IPS-20b (cell line): ENCODE data around the gene NFATC2.

ENCODE experiments used
- H3K27ac ChIP-seq: one replicate; pipeline ENCODE4 v1.5.1; 2013; ENCODE audit warnings: low read length
- H3K27me3 ChIP-seq: 2 replicates; pipeline ENCODE4 v1.6.1; 2013; ENCODE audit warnings: mild to moderate bottlenecking, low read length, inconsistent platforms; ENCODE audit not compliant: insufficient read depth
- H3K36me3 ChIP-seq: 2 replicates; pipeline ENCODE4 v1.6.1; 2013; ENCODE audit warnings: low read depth, mild to moderate bottlenecking, inconsistent platforms, low read length, moderate library complexity; ENCODE audit not compliant: insufficient read depth
- H3K4me1 ChIP-seq: 2 replicates; pipeline ENCODE4 v1.6.1; 2013; ENCODE audit warnings: mild to moderate bottlenecking, control low read depth, inconsistent platforms, low read length, moderate library complexity; ENCODE audit not compliant: insufficient read depth
- H3K4me3 ChIP-seq: 2 replicates; pipeline ENCODE4 v1.5.1; 2013; ENCODE audit warnings: mild to moderate bottlenecking, low read length, inconsistent platforms
- H3K9ac ChIP-seq: 2 replicates; pipeline ENCODE4 v1.6.1; 2013; ENCODE audit warnings: low read depth, mild to moderate bottlenecking, inconsistent platforms, low read length, moderate library complexity
- H3K9me3 ChIP-seq: 2 replicates; pipeline ENCODE4 v1.6.1; 2013; ENCODE audit warnings: mild to moderate bottlenecking, low read depth, low read length, inconsistent platforms; ENCODE audit not compliant: insufficient read depth

NFATC2 gene

DNA sequence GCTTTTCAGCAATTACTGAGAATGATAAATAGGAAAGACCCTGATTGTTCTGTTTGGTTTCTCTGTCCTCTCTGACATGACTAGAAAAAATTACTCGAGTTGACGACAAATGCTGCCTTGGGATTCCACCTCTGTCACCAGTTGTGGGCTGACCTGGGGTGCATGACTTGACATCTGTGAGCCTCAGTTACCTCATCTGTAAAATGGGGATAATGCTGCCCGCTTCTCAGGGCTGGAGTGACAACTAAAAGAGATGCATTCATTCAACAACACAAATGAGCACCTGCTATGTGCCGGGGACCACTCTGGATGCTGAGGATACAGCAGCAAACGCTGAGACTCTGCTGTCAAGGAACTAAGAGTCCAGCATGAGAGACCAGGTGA, 94.8 kb downstream of the NFATC2 start:
- Histone ChIP-seq H3K9ac (no peak overlapping the region), H3K27ac (no peak overlapping the region), H3K36me3 (no peaks in the 10 kb centered on the region), H3K4me1 (no peaks in the 10 kb centered on the region), H3K9me3 (no peaks in the 10 kb centered on the region), H3K4me3 (no peak overlapping the region), H3K27me3 (no peaks in the 10 kb centered on the region)

DNA sequence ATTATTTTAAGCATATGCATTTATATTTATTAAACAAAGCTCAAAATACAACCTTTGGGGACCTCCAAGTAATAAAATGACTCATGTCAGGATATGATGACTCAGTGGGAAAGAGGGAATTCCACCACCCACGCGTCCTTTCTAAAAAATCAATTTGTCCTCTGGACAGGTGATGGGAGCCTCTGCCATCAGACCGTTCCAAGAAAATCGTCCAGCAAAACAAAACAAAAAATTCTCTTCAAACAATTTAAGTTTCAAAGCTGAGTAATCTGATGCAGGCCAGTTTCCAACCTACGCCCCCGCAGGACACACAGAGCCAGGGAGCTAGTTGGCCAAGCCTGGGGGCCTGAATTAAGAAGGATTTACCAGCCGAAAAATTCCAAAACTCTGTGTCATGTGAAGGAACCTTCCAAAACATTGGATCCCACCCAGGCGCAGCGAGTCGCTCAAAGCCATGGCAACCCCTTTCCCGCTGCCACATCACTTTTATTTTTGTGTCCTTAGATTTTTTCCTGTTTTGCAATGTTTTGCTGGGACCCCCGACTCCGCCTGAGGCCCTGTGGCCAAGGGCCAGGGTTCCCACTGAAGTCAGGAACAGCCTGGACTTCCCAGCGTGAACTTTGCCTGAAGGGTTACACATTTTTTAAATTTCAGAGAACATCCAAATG, 95.3 kb downstream of the NFATC2 start:
- Histone ChIP-seq H3K36me3 (no peaks in the 10 kb centered on the region), H3K9me3 (no peaks in the 10 kb centered on the region), H3K4me3 (no peak overlapping the region), H3K4me1 (no peaks in the 10 kb centered on the region), H3K27ac (no peak overlapping the region), H3K27me3 (no peaks in the 10 kb centered on the region), H3K9ac (no peak overlapping the region)

DNA sequence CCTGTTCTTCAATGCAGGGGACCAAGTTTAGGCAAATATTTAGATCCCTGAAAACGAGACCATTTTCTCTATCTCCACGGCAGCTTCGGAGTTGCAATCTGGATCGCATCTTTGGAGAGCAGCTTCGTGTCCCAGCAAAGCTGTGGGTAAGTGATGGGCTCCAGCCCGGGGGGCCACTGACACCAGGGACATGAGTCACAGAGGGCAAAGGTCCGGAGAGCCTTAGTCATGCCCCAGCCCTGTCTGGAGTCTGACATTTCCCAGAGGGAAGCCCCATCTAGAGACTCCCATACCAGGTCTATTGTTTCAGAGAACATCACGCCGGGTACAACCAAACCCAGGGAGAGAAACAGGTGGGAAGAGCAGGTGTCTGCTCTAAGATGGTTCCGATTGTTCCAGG, 95.9 kb downstream of the NFATC2 start:
- Histone ChIP-seq H3K27ac (no peak overlapping the region), H3K9ac (no peak overlapping the region), H3K27me3 (no peaks in the 10 kb centered on the region), H3K4me3 (no peak overlapping the region), H3K36me3 (no peaks in the 10 kb centered on the region), H3K4me1 (no peaks in the 10 kb centered on the region), H3K9me3 (no peaks in the 10 kb centered on the region)

DNA sequence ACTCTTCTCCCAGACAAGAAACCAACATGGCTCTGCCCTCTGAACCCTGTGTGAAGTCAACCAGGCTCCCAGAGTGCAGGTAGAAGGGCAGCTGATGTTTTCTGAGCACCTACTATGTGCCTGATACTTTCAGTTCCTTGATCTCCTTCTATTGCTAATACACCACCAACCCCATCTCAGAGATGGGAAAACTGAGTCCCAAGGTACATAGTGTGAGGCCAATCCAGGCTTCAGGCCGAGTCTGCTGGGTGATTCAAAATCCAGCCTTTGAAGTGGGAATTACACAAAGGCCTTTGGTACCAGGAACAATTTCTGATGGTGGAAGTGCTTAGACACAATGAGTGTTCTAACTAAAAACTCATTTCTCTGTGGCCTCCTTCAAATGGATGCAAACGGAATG, 96.3 kb downstream of the NFATC2 start:
- Histone ChIP-seq H3K4me3 (no peak overlapping the region), H3K4me1 (no peaks in the 10 kb centered on the region), H3K36me3 (no peaks in the 10 kb centered on the region), H3K9ac (no peak overlapping the region), H3K9me3 (no peaks in the 10 kb centered on the region), H3K27me3 (no peaks in the 10 kb centered on the region), H3K27ac (no peak overlapping the region)

DNA sequence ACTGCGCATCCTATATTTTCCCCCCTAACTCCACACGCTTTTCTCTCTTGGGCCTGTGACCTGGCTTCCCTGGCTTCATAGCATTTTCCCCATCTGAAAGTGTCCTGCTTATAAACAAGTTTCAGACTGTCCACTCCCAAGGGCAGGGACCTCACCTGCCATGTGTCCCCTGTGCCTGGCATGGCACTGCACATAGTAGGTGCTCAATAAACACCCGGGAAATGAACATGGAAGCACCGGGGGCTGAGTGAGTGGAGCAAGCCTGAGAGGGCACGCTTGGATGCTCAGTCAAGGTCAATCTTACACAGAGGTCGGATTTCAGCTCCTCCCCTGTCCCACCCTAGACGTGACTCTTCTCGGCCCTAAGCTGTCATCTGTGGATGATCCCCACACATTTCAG, 96.9 kb downstream of the NFATC2 start:
- Histone ChIP-seq H3K4me3 (no peak overlapping the region), H3K36me3 (no peaks in the 10 kb centered on the region), H3K27me3 (no peaks in the 10 kb centered on the region), H3K9me3 (no peaks in the 10 kb centered on the region), H3K4me1 (no peaks in the 10 kb centered on the region), H3K27ac (no peak overlapping the region), H3K9ac (no peak overlapping the region)

DNA sequence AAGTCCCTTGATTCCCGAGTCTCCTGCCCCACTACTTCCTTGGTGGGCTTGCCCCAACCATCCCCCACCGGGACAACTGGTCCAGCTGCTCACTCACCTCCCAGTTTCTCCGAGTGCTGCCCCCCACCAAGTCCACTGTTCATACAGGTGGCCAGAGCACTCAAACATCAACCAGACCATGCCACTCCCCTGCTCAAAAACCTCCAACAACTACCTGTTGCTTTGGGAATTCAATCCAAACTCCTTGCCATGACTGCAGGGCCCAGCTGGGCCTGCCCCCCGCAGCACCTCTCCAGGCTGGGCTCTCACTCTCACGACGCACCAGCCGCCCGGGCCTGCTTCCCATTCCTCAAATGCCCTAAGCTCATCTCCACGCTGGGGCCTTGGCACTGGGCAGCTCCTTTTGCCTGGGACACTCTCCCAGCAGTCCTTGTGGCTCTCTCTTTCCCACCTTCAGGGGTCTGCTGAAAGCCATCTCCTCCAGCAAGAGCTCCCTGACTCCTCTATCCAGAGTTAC, 97.5 kb downstream of the NFATC2 start:
- H3K4me1 ChIP-seq: no peaks in the 10 kb centered on the region
- no peak overlapping the region for H3K9ac ChIP-seq
- H3K27me3 ChIP-seq: no peaks in the 10 kb centered on the region
- H3K36me3 ChIP-seq: no peaks in the 10 kb centered on the region
- H3K27ac ChIP-seq: no peak overlapping the region
- H3K9me3 ChIP-seq: no peaks in the 10 kb centered on the region
- H3K4me3 ChIP-seq: no peak overlapping the region

DNA sequence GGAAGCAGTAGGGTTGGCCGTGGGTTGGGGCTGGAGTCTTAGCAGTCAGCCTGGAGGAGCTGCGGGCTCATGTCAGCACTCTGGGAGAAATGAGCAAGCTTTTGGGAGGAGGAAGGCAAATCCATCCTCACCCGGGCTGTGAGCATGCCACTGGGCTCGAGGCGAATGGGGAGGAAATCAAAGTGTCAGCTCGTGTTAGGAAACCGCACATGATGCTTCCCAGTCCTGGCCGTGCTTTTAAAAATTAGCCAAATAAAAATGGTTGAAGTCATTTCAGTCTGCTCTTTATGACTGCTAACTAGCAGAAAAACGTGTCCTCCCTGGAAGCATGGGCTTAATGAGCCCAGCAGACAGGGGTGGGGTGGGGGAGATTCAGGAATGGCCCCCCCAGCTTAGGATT, 98.1 kb downstream of the NFATC2 start:
- no peak overlapping the region for H3K27ac ChIP-seq
- no peaks in the 10 kb centered on the region for H3K27me3 ChIP-seq
- H3K36me3 ChIP-seq: no peaks in the 10 kb centered on the region
- H3K9me3 ChIP-seq: no peaks in the 10 kb centered on the region
- H3K4me1 ChIP-seq: no peaks in the 10 kb centered on the region
- H3K9ac ChIP-seq: no peak overlapping the region
- H3K4me3 ChIP-seq: no peak overlapping the region

DNA sequence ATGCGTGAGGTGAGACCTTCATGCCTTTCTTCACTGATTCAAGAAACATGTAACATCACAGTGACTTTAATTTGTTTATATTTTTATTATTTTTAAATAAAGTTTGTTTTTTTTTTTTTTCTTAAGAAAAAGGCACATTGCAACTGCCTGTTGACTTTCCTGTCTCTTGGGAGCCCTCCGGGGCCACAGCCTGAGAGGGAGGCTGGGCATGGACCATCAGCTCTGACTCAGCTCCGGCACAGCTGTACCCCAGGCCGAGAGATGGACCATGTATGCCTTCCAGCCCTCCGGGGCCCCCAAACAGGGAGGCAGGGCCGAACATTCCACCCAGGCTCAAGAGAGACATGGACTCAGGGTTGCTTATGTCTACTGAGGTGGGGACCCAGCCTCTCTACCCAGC, 99.9 kb downstream of the NFATC2 start:
- no peaks in the 10 kb centered on the region for H3K9me3 ChIP-seq
- no peak overlapping the region for H3K27ac ChIP-seq
- no peaks in the 10 kb centered on the region for H3K27me3 ChIP-seq
- no peak overlapping the region for H3K9ac ChIP-seq
- no peaks in the 10 kb centered on the region for H3K4me1 ChIP-seq
- no peaks in the 10 kb centered on the region for H3K36me3 ChIP-seq
- no peak overlapping the region for H3K4me3 ChIP-seq

DNA sequence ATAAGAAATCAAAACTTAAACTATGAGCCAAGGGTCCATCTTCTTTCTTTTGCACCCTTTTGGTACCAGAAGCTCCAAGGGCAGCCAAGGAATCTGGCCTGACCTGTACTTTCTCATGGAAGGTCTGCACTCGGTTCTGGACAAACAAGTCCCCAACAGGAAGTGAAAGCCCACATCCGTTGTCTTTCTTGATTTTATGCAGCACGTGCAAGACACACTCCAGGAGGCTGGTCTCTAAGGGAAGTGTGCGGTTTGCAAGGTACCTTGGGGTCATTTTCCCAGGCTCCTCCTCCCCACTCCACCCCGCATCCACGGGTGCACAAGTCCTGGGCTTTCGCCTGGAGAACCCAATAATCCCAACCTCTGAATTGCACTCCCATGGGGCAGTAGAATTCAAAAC, 101.9 kb downstream of the NFATC2 start:
- Histone ChIP-seq H3K27me3 (no peaks in the 10 kb centered on the region), H3K9ac (no peak overlapping the region), H3K4me3 (no peak overlapping the region), H3K9me3 (no peaks in the 10 kb centered on the region), H3K27ac (no peak overlapping the region), H3K36me3 (no peaks in the 10 kb centered on the region), H3K4me1 (no peaks in the 10 kb centered on the region; the same call in 1 of the 2 replicates)

DNA sequence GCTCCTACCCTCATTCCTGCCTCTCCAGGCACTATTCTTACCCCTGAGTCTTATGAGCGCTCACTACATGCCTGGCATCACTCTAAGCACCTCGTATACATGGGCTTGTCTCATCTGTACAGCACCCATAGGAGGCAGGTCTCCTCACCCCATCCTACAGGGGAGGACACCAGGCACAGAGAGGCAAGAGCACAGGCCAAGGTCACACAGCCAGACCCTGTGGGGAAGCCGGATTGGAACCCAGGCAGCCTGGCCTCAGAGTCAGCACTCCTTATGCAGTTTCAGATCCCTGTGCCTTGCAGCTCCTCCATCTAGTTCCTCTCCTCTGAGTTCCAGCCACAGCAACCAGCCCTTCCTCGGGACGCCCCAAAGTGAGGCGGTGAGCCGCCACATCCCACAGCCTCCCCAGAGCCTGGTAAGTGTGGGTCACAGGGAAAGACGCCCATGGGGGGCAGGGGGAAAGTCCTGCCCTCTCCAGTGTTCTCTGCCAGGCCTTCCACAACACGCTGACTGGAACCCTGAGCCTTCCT, 103.3 kb downstream of the NFATC2 start:
- H3K36me3 ChIP-seq: no peaks in the 10 kb centered on the region
- no peak overlapping the region for H3K4me3 ChIP-seq
- no peak overlapping the region for H3K9ac ChIP-seq
- no peak overlapping the region for H3K27ac ChIP-seq
- no peaks in the 10 kb centered on the region for H3K9me3 ChIP-seq
- no peaks in the 10 kb centered on the region; the same call in 1 of the 2 replicates for H3K4me1 ChIP-seq
- no peaks in the 10 kb centered on the region for H3K27me3 ChIP-seq

DNA sequence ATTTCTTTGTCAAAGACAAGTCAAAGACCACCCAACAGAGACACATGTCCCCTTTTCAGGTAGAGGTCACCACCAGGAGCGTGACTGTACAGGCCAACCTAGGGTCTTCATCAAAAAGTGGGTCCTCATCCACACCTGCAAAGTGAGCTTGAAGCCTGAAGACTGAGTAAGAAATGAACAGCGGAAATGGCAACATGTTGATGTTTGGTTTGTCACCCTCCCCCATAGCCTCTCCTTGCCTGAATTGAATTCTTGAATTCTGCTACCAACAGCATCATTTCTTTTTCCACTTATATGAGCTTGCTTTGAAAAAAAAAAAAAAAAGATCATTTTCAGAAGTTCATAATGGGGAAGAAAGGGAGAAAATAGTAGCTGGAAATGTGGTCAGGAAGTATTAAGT, 104.4 kb downstream of the NFATC2 start:
- no peak overlapping the region for H3K4me3 ChIP-seq
- H3K27me3 ChIP-seq: no peaks in the 10 kb centered on the region
- no peak overlapping the region for H3K9ac ChIP-seq
- no peak overlapping the region for H3K27ac ChIP-seq
- no peaks in the 10 kb centered on the region; the same call in 1 of the 2 replicates for H3K4me1 ChIP-seq
- no peaks in the 10 kb centered on the region for H3K9me3 ChIP-seq
- no peaks in the 10 kb centered on the region for H3K36me3 ChIP-seq

DNA sequence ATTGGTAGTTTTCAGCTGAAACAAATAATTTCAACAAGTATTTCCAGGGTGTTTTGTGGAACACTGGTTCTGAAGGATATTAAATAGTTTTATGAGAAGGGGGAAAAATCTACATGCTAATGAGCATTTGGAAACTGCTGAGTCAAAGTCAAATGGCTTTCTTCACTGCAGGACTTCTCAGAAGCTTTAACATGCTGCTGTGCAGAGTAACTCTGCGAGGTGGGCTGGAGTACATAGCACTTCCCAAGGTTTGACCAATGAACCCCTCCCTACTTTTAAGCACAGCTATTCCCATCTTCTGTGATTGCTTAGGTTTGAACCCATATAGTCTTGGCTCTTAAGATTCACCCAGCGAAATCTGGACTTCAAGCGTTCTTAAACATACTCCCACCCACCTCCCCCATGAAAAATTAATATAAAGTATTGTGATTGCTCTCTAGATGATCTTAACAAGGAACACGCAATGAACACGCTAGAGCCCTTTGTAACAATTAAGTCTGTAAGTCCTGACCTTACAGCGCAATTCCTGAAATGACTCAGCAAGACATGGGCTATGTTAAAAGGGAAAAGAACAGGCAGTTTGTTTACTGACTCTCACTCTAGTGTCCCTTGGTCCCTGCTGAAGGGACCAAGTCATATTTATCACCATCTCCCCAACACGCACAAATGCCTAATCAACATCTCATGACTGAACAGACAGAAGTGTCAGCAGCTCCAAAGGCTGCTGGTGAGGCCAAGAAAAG, 105.2 kb downstream of the NFATC2 start:
- Histone ChIP-seq H3K9me3 (no peaks in the 10 kb centered on the region), H3K4me1 (no peaks in the 10 kb centered on the region; the same call in 1 of the 2 replicates), H3K36me3 (no peaks in the 10 kb centered on the region), H3K27me3 (no peaks in the 10 kb centered on the region), H3K9ac (no peak overlapping the region), H3K27ac (no peak overlapping the region), H3K4me3 (no peak overlapping the region)
